Endodermal cell (in vitro differentiated cells): ENCODE results near the gene CDH13. TPM values are rescaled to one million over a fixed set of nuclear protein-coding genes. Genes with fewer than 3 reads are reported as not detected.

Experiments
- DNase-seq: peaks from one replicate; pipeline ENCODE4 v3.0.0-alpha.2; 2017
- H3K27ac ChIP-seq: 2 replicates; pipeline ENCODE4 v1.5.1; 2013; ENCODE audit warnings: mild to moderate bottlenecking, low read depth, low read length, moderate library complexity
- H3K27me3 ChIP-seq: 2 replicates; pipeline ENCODE4 v1.6.1; 2013; ENCODE audit warnings: mild to moderate bottlenecking, low read length, moderate library complexity; ENCODE audit not compliant: insufficient read depth, control insufficient read depth, poor library complexity, severe bottlenecking
- H3K36me3 ChIP-seq: 2 replicates; pipeline ENCODE4 v1.7.0; 2013; ENCODE audit warnings: mild to moderate bottlenecking, low read length, moderate library complexity; ENCODE audit not compliant: control insufficient read depth, insufficient read depth
- H3K4me1 ChIP-seq: one replicate; pipeline ENCODE4 v1.7.0; 2013; ENCODE audit warnings: low read length; ENCODE audit not compliant: control insufficient read depth, insufficient read depth
- H3K4me3 ChIP-seq: 2 replicates; pipeline ENCODE4 v1.5.1; 2013; ENCODE audit warnings: mild to moderate bottlenecking, low read length, moderate library complexity
- H3K9ac ChIP-seq: 2 replicates; pipeline ENCODE4 v1.6.1; 2013; ENCODE audit warnings: mild to moderate bottlenecking, low read length, moderate library complexity; ENCODE audit not compliant: poor library complexity, severe bottlenecking; ENCODE audit errors: extremely low read depth
- H3K9me3 ChIP-seq: 2 replicates; pipeline ENCODE4 v1.6.1; 2013; ENCODE audit warnings: mild to moderate bottlenecking, low read length, moderate library complexity; ENCODE audit not compliant: control insufficient read depth
- H3K27ac Mint-ChIP-seq: 2 replicates; pipeline ENCODE4 v1.8.0; 2020; ENCODE audit warnings: mixed read lengths
- H3K27me3 Mint-ChIP-seq: 2 replicates; pipeline ENCODE4 v1.8.0; 2021; ENCODE audit warnings: mild to moderate bottlenecking, mixed read lengths; ENCODE audit not compliant: insufficient read depth
- H3K36me3 Mint-ChIP-seq: 2 replicates; pipeline ENCODE4 v1.8.0; 2020; ENCODE audit warnings: low read depth, mixed read lengths
- H3K4me1 Mint-ChIP-seq: 2 replicates; pipeline ENCODE4 v1.8.0; 2020; ENCODE audit warnings: mixed read lengths
- H3K4me3 Mint-ChIP-seq: 2 replicates; pipeline ENCODE4 v1.8.0; 2020; ENCODE audit warnings: mild to moderate bottlenecking, moderate library complexity, mixed read lengths
- H3K9me3 Mint-ChIP-seq: 2 replicates; pipeline ENCODE4 v1.8.0; 2020; ENCODE audit warnings: mild to moderate bottlenecking, mixed read lengths
- CTCF ChIP-seq: fragments of 200-600 bp; sonication (generic); conservative IDR thresholded peaks from 2 replicates; pipeline ENCODE4 v1.5.0; 2021; ENCODE audit warnings: antibody characterized with exemption, mild to moderate bottlenecking
- WGBS, 2 experiments: methylation state at CpG; one replicate each; pipeline versions ENCODE4 v1.1.5 to v1.1.7; 2013; ENCODE audit warnings: missing lambda C conversion rate in 2 of 2, mixed read lengths in 1 of 2; ENCODE audit not compliant: insufficient coverage in 1 of 2, insufficient read length in 1 of 2; 5-methylcytosine and 5-hydroxymethylcytosine counted together
- total RNA-seq, 2 donors: library from RNA; stranded (reverse); fragmentation: NEBNext Ultra II Directional in 1 of 2; extraction: Animal tissue kit (Norgen Biotek cat#: 25700) in 1 of 2; gene quantifications; 2 replicates in 1 of 2; 3 replicates in 1 of 2; pipeline ENCODE4 v1.2.1, GENCODE V29; 2021

The CDH13 gene
- total RNA-seq, 2 donors from 2014 or later, result 0.86 to 1.8 TPM

GRCh38 chr16:83592778-83593177 is 966.0 kb downstream of the CDH13 start:
- no peak for TF ChIP-seq CTCF
- Histone ChIP-seq H3K27me3 (peaks cover 18% of the 10 kb centered on the region), H3K27ac (no peak overlapping the region), H3K4me3 (no peak overlapping the region), H3K9ac (no peak overlapping the region), H3K4me1 (peaks cover 6% of the 10 kb centered on the region), H3K36me3 (no peaks in the 10 kb centered on the region), H3K9me3 (no peaks in the 10 kb centered on the region)
- H3K36me3 Mint-ChIP-seq, result no peaks in the 10 kb centered on the region
- WGBS, 2 experiments, result 92% methylated on average over 5 to 7 of the region's 7 CpGs
- no peak overlapping the region for H3K4me3 Mint-ChIP-seq
- no peak overlapping the region for H3K27ac Mint-ChIP-seq
- no peaks in the 10 kb centered on the region for H3K9me3 Mint-ChIP-seq
- H3K27me3 Mint-ChIP-seq, result peaks cover 12% of the 10 kb centered on the region
- no peak for DNase-seq
- peaks cover 11% of the 10 kb centered on the region for H3K4me1 Mint-ChIP-seq

GRCh38 chr16:83599789-83600462 is 973.2 kb downstream of the CDH13 start:
- Mint-ChIP-seq H3K9me3 (no peaks in the 10 kb centered on the region), H3K27ac (no peak overlapping the region), H3K27me3 (peaks cover 2% of the 10 kb centered on the region), H3K4me1 (peaks cover 1% of the 10 kb centered on the region), H3K4me3 (no peak overlapping the region), H3K36me3 (no peaks in the 10 kb centered on the region)
- no peaks in the 10 kb centered on the region for H3K9me3 ChIP-seq
- H3K9ac ChIP-seq, result no peak overlapping the region
- no peak for DNase-seq
- no peak overlapping the region for H3K27ac ChIP-seq
- peaks cover 16% of the 10 kb centered on the region for H3K27me3 ChIP-seq
- H3K4me1 ChIP-seq, result no peaks in the 10 kb centered on the region
- H3K36me3 ChIP-seq, result no peaks in the 10 kb centered on the region
- no peak overlapping the region for H3K4me3 ChIP-seq
- no peak for TF ChIP-seq CTCF
- WGBS, 2 experiments, result 92 to 93% methylated on average over 14 to 15 of the region's 15 CpGs

GRCh38 chr16:83602761-83603722 is 976.3 kb downstream of the CDH13 start:
- Histone ChIP-seq H3K9ac (no peak overlapping the region), H3K27me3 (no peaks in the 10 kb centered on the region), H3K36me3 (no peaks in the 10 kb centered on the region), H3K27ac (no peak overlapping the region), H3K4me1 (no peaks in the 10 kb centered on the region), H3K9me3 (no peaks in the 10 kb centered on the region), H3K4me3 (no peak overlapping the region)
- TF ChIP-seq CTCF, result no peak
- no peaks in the 10 kb centered on the region for H3K9me3 Mint-ChIP-seq
- no peak overlapping the region for H3K4me3 Mint-ChIP-seq
- DNase-seq, result no peak
- peak overlapping the region; percentile 28 for H3K27ac Mint-ChIP-seq
- peaks cover 1% of the 10 kb centered on the region for H3K4me1 Mint-ChIP-seq
- no peaks in the 10 kb centered on the region for H3K36me3 Mint-ChIP-seq
- WGBS, 2 experiments, result 83% methylated on average over 3 to 5 of the region's 5 CpGs
- no peaks in the 10 kb centered on the region for H3K27me3 Mint-ChIP-seq
